Adrenal gland (tissue), 12 donors: Measurements from ENCODE around the gene NAA10. TPM values are rescaled to one million over a fixed set of nuclear protein-coding genes. Genes with fewer than 3 reads are reported as not detected.

Experiments
- DNase-seq, 7 donors: peaks; one replicate each; pipeline ENCODE4 v3.0.0-alpha.2; 2019 to 2020
- H3K27ac ChIP-seq, 5 donors: fragments of 200-600 bp; sonication (generic) in 4 of 5; 1 replicate in 3 of 5; 2 replicates in 2 of 5; pipeline versions ENCODE4 v1.5.1 to v1.8.0; 2016 to 2020; ENCODE audit warnings: mild to moderate bottlenecking in 1 of 5
- H3K27me3 ChIP-seq: fragments of 200-600 bp; 2 replicates; pipeline ENCODE4 v1.8.0; 2021
- H3K36me3 ChIP-seq, 2 donors: fragments of 200-600 bp; replicated peaks in 1 of 2; 1 replicate in 1 of 2; 2 replicates in 1 of 2; pipeline versions ENCODE4 v1.5.1 to v1.8.0; 2018 to 2022
- H3K4me1 ChIP-seq, 2 donors: fragments of 200-600 bp; replicated peaks in 1 of 2; 1 replicate in 1 of 2; 2 replicates in 1 of 2; pipeline versions ENCODE4 v1.5.1 to v1.8.0; 2018 to 2021
- H3K4me3 ChIP-seq, 4 donors: fragments of 200-600 bp; sonication (generic) in 3 of 4; one replicate each; pipeline ENCODE4 v1.5.1; 2016 to 2018
- H3K9me3 ChIP-seq, 3 donors: fragments of 200-600 bp; sonication (generic) in 1 of 3; replicated peaks in 1 of 3; 1 replicate in 2 of 3; 2 replicates in 1 of 3; pipeline versions ENCODE4 v1.5.1 to v1.8.0; 2016 to 2021
- POLR2A ChIP-seq, 2 donors: fragments of 450-650 bp; IDR thresholded peaks; one replicate each; pipeline ENCODE4 v1.6.1; 2017; ENCODE audit warnings: antibody characterized with exemption in 2 of 2, mild to moderate bottlenecking in 2 of 2, moderate library complexity in 1 of 2
- WGBS, 4 donors: extraction: QIAGEN DNeasy Blood & Tissue Kit in 2 of 4; methylation state at CpG; one replicate each; pipeline versions ENCODE4 v1.1.5 to v1.1.7; 2013 to 2017; 5-methylcytosine and 5-hydroxymethylcytosine counted together
- intact Hi-C, 2 donors: fragments of 100-400 bp; cut with DNase I; formaldehyde crosslinking; loops; one replicate each; pipeline versions ENCODE4 v1.14.1 to v1.15.0; 2022 to 2023
- polyA plus RNA-seq, 3 donors: library from polyadenylated mRNA; stranded (reverse); fragments of 200-250 nt in 2 of 3; fragments of 350-450 nt in 1 of 3; fragmentation: Illumina TruSeq in 1 of 3; extraction: RNeasy Lipid Tissue Mini Kit (QIAGEN cat#74804) in 1 of 3; gene quantifications; one replicate each; pipeline ENCODE4 v1.2.3, GENCODE V29; 2013 to 2014
- total RNA-seq, 9 donors: library from RNA; depleted of rRNA in 4 of 9; stranded (reverse); fragments of >200 nt in 4 of 9; fragments of 120-200 nt in 1 of 9; fragmentation: NEBNext Ultra II Directional in 1 of 9; extraction: Animal tissue kit (Norgen Biotek cat#: 25700) in 1 of 9; gene quantifications; one replicate each; pipeline versions ENCODE4 v1.1.0 to v1.2.4, GENCODE V29; 2013 to 2023
- TF ChIP-seq, protein P1 (sequence below), 6 experiments: fragments of 450-650 bp in 4 of 6; fragments of 200-600 bp in 2 of 6; sonication (generic) in 1 of 6; IDR thresholded peaks; 1 replicate in 5 of 6; 2 replicates in 1 of 6; pipeline versions ENCODE4 v1.5.1 to v1.8.0; 2016 to 2021; ENCODE audit warnings: antibody characterized with exemption in 6 of 6, mild to moderate bottlenecking in 2 of 6, moderate library complexity in 1 of 6
- donor health status: healthy with polysubstance abuse.
- donor health status: Bipolar disorder and iron deficiency.
- donor health status: DM: yes; HTN: yes; CAD: no.
- donor health status: DM: no; HTN: no; CAD: no.
- donor health status: DM: no; HTN: no; CAD: no.
- donor health status: DM: yes; HTN: yes; CAD: no.

The NAA10 gene
- total and polyA plus RNA-seq, 12 donors = 60.0 to 287 (median 97.8) TPM

DNA sequence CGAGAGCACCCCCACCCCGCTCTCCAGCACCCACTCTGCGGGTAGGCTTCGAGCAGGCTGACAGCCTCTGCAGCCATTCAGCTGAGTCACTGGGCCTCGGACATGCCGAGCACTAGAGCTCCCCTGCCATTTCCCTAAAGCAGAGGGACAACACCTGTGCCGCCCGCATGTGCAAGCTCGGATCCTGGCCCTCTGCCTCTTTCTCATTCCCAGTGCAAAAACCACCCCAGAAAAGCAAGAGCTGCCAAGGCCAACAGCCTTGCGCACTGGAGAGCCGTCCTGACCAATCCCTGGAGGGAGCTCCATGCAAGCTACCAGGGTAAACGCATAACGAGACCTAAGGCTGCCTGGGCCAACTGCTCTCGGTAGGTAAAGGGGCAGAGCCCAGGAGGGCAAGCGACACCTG, 31.4 kb upstream of the NAA10 start:
- 39 to 87% (median 74%) methylated on average over 2 to 15 of the region's 15 CpGs for WGBS, 4 donors
- H3K4me3 ChIP-seq = no peak overlapping the region
- peak in 6 of 7 donors; percentile 72 to 84 (median 77) for DNase-seq

DNA sequence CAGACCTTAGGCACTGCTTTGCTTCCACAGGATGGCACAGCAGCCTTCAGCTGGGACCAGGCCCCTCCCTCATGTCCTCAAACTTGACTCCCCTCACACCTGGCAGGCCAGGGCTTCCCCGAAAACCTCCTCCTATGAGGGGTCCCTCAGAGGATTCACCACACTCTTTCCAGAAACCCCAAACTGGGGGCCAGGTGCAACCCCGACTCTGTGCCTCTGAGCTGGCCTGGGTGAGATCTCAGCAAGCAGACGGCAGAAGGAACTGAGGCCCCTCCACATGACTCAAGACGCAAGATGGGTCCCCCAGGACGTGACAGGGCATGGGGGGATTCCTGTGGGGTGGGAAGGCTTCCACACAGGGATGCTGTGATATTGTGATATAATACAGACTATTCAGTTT, 30.6 kb upstream of the NAA10 start:
- Histone ChIP-seq H3K27ac (no peak overlapping the region), H3K36me3 (peaks cover 0 to 33% of the 10 kb centered on the region in 2 donors), H3K9me3 (no peaks in the 10 kb centered on the region), H3K4me3 (no peak overlapping the region), H3K27me3 (no peaks in the 10 kb centered on the region), H3K4me1 (peaks cover 12 to 41% of the 10 kb centered on the region in 2 donors)
- no peak for DNase-seq
- TF ChIP-seq POLR2A (IDR thresholded peaks at IDR 0.05) = no peak
- TF ChIP-seq, protein P1, sequence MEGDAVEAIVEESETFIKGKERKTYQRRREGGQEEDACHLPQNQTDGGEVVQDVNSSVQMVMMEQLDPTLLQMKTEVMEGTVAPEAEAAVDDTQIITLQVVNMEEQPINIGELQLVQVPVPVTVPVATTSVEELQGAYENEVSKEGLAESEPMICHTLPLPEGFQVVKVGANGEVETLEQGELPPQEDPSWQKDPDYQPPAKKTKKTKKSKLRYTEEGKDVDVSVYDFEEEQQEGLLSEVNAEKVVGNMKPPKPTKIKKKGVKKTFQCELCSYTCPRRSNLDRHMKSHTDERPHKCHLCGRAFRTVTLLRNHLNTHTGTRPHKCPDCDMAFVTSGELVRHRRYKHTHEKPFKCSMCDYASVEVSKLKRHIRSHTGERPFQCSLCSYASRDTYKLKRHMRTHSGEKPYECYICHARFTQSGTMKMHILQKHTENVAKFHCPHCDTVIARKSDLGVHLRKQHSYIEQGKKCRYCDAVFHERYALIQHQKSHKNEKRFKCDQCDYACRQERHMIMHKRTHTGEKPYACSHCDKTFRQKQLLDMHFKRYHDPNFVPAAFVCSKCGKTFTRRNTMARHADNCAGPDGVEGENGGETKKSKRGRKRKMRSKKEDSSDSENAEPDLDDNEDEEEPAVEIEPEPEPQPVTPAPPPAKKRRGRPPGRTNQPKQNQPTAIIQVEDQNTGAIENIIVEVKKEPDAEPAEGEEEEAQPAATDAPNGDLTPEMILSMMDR (IDR thresholded peaks at IDR 0.05) = no peak
- 69 to 77% (median 74%) methylated on average over 2 to 5 of the region's 5 CpGs; no CpG with 5 or more reads in 1 of the 4 donors for WGBS, 4 donors
- intact Hi-C loops = no loop called here

More for the DNA sequence above, 31.4 kb upstream of the NAA10 start:
- peaks cover 0 to 24% of the 10 kb centered on the region in 2 donors for H3K36me3 ChIP-seq
- intact Hi-C loops = no loop called here
- no peaks in the 10 kb centered on the region for H3K27me3 ChIP-seq
- TF ChIP-seq, protein P1 (IDR thresholded peaks at IDR 0.05) = no peak
- peak in 1 of 2 donors; percentile 30 for TF ChIP-seq POLR2A (IDR thresholded peaks at IDR 0.05)
- no peaks in the 10 kb centered on the region for H3K9me3 ChIP-seq
- H3K27ac ChIP-seq = peak overlapping the region in 3 of 5 donors; percentile 13 to 98 (median 98)
- H3K4me1 ChIP-seq = peaks cover 12 to 41% of the 10 kb centered on the region in 2 donors

DNA sequence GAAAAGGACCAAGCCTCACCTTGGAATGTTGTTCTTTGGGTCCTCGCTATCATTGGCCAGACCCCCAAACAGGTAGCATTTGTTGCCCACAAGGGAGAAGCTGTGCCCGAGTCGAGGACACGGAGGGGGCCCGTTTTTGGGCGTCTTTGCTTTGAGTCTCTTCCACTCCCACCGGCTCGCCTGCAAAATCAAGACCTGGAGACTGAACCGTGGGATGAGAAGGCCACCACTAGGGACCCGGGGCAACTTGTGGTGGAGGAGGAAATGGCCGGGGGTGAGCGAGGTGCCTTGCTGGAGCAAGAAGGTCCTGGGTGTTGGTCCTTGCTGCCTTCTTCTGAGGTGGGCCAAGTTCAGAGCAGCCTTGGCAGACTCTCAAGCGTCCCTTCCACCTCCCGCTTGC, 29.3 kb upstream of the NAA10 start:
- no peak for DNase-seq
- Histone ChIP-seq H3K36me3 (peaks cover 0 to 46% of the 10 kb centered on the region in 2 donors), H3K4me1 (peaks cover 12 to 36% of the 10 kb centered on the region in 2 donors)

DNA sequence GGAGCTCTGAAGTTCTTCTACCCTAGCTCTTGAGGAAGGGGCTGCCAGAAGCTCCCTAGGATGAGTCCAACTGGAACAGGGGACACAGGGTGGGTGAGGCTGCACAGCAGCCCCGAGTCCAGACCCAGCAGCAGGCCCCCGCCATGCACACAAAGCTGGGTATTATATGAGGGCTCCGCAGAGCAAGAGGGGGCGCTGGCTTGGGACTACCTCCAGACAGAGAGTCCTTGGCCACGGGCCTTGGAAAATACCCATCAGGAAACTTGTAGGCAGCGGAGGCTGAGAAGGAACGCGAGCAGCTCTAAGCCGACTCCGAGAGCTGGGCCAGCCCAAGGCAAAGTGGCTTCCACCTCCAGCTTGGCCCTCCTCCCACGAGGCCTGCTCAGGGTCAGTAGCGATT, 28.7 kb upstream of the NAA10 start:
- Histone ChIP-seq H3K27ac (no peak overlapping the region), H3K4me1 (peaks cover 12 to 30% of the 10 kb centered on the region in 2 donors), H3K4me3 (no peak overlapping the region), H3K27me3 (no peaks in the 10 kb centered on the region), H3K36me3 (peaks cover 0 to 51% of the 10 kb centered on the region in 2 donors), H3K9me3 (no peaks in the 10 kb centered on the region)
- no peak for TF ChIP-seq POLR2A (IDR thresholded peaks at IDR 0.05)
- TF ChIP-seq, protein P1 (IDR thresholded peaks at IDR 0.05) = no peak
- peak in 1 of 7 donors; percentile 42 for DNase-seq
- 54 to 83% (median 71%) methylated on average over 11 to 12 of the region's 12 CpGs; no CpG with 5 or more reads in 1 of the 4 donors for WGBS, 4 donors
- intact Hi-C loops = no loop called here

More for the DNA sequence above, 29.3 kb upstream of the NAA10 start:
- intact Hi-C loops = no loop called here
- Histone ChIP-seq H3K9me3 (no peaks in the 10 kb centered on the region), H3K4me3 (no peak overlapping the region), H3K27ac (no peak overlapping the region), H3K27me3 (no peaks in the 10 kb centered on the region)
- TF ChIP-seq POLR2A (IDR thresholded peaks at IDR 0.05) = no peak
- TF ChIP-seq, protein P1 (IDR thresholded peaks at IDR 0.05) = no peak
- WGBS, 4 donors = 90 to 94% (median 92%) methylated on average over 5 to 14 of the region's 14 CpGs; no CpG with 5 or more reads in 1 of the 4 donors
